SK-N-SH (cell line): ENCODE data around the gene ANO4. TPM values are rescaled to one million over a fixed set of nuclear protein-coding genes. Genes with fewer than 3 reads are reported as not detected.

Source experiments
- CTCF ChIA-PET: fragments of 300-600, 350-600 bp; formaldehyde crosslinking; extraction: SDS; loops from one replicate; lab custom pipeline; 2021; lab: Yijun Ruan, JAX
- POLR2A ChIA-PET: fragments of 350-600 bp; sonication (Branson Sonifier 250); formaldehyde crosslinking; extraction: SDS; loops from one replicate; lab custom pipeline; 2020; ENCODE audit warnings: antibody characterized with exemption, inconsistent platforms; lab: Yijun Ruan, JAX
- DNase-seq: peaks from one replicate; pipeline ENCODE4 v3.0.0; 2012
- H2AFZ ChIP-seq: fragments of 200-600 bp; sonication (generic); 2 replicates; pipeline ENCODE4 v1.8.1; 2016; ENCODE audit warnings: antibody characterized with exemption, mild to moderate bottlenecking, low read depth
- H3F3A ChIP-seq: fragments of 200-600 bp; sonication (generic); replicated peaks from 2 replicates; pipeline ENCODE3; 2016; ENCODE audit warnings: antibody characterized with exemption, mild to moderate bottlenecking; ENCODE audit not compliant: insufficient read depth
- H3K27ac ChIP-seq, 2 experiments: fragments of 200-500 bp in 1 of 2; fragments of 200-600 bp in 1 of 2; sonication (Bioruptor generic) in 1 of 2; sonication (generic), shearing (Covaris generic) in 1 of 2; 2 replicates each; pipeline versions ENCODE4 v1.5.1 to v1.6.1; 2014 to 2016; ENCODE audit warnings: low read depth in 2 of 2, inconsistent platforms in 1 of 2, low read length in 1 of 2, mild to moderate bottlenecking in 1 of 2, mixed read lengths in 1 of 2
- H3K27me3 ChIP-seq: fragments of 200-600 bp; sonication (generic), shearing (Covaris generic); 2 replicates; pipeline ENCODE4 v1.6.1; 2016; ENCODE audit warnings: mixed run types; ENCODE audit not compliant: insufficient read depth
- H3K36me3 ChIP-seq, 2 experiments: fragments of 200-500 bp in 1 of 2; fragments of 200-600 bp in 1 of 2; sonication (Bioruptor generic) in 1 of 2; sonication (generic) in 1 of 2; replicated peaks in 1 of 2; 2 replicates each; pipeline versions ENCODE3 to v1.5.1; 2014 to 2016; ENCODE audit warnings: low read length in 1 of 2, mild to moderate bottlenecking in 1 of 2; ENCODE audit not compliant: insufficient read depth in 2 of 2, control insufficient read depth in 1 of 2
- H3K4me1 ChIP-seq, 2 experiments: fragments of 200-500 bp in 1 of 2; fragments of 200-600 bp in 1 of 2; sonication (Bioruptor generic) in 1 of 2; sonication (generic), shearing (Covaris generic) in 1 of 2; 2 replicates each; pipeline versions ENCODE4 v1.5.1 to v1.6.1; 2014 to 2016; ENCODE audit warnings: low read depth in 1 of 2, low read length in 1 of 2, mixed run types in 1 of 2; ENCODE audit not compliant: insufficient read depth in 2 of 2, control insufficient read depth in 1 of 2
- H3K4me2 ChIP-seq: fragments of 200-600 bp; sonication (generic), shearing (Covaris generic); 2 replicates; pipeline ENCODE4 v1.6.1; 2017; ENCODE audit warnings: mixed run types
- H3K4me3 ChIP-seq, 2 experiments: fragments of 200-500 bp in 1 of 2; fragments of 200-600 bp in 1 of 2; sonication (Bioruptor generic) in 1 of 2; sonication (generic), shearing (Covaris generic) in 1 of 2; 2 replicates each; pipeline versions ENCODE4 v1.5.1 to v1.8.1; 2014 to 2016; ENCODE audit warnings: low read depth in 2 of 2, inconsistent platforms in 1 of 2, low read length in 1 of 2, mild to moderate bottlenecking in 1 of 2, mixed read lengths in 1 of 2, moderate library complexity in 1 of 2
- H3K79me2 ChIP-seq: fragments of 200-600 bp; sonication (generic); 2 replicates; pipeline ENCODE4 v1.8.1; 2017; ENCODE audit warnings: mild to moderate bottlenecking; ENCODE audit not compliant: insufficient read depth
- H3K9ac ChIP-seq: fragments of 200-600 bp; sonication (generic); 2 replicates; pipeline ENCODE4 v1.6.1; 2017; ENCODE audit warnings: mixed run types
- H3K9me2 ChIP-seq: fragments of 200-600 bp; sonication (generic); 2 replicates; pipeline ENCODE4 v1.6.1; 2017; ENCODE audit warnings: mixed run types
- H3K9me3 ChIP-seq: fragments of 200-600 bp; sonication (generic); 2 replicates; pipeline ENCODE4 v1.6.1; 2017; ENCODE audit warnings: mixed run types, mild to moderate bottlenecking, moderate library complexity
- H4K20me1 ChIP-seq: fragments of 200-600 bp; sonication (generic); 2 replicates; pipeline ENCODE4 v1.6.1; 2017; ENCODE audit warnings: mild to moderate bottlenecking, mixed run types; ENCODE audit not compliant: insufficient read depth
- CHD2 ChIP-seq: fragments of 150-350 bp; IDR thresholded peaks from 2 replicates; pipeline ENCODE4 v1.6.1; 2018; ENCODE audit warnings: low read length; ENCODE audit not compliant: partially characterized antibody
- CTCF ChIP-seq: fragments of 200-600 bp; sonication (generic); IDR thresholded peaks from 2 replicates; pipeline ENCODE4 v1.6.1; 2017; ENCODE audit warnings: antibody characterized with exemption, mild to moderate bottlenecking, moderate library complexity
- ELF1 ChIP-seq: IDR thresholded peaks from 2 replicates; pipeline ENCODE4 v1.4.0; 2012
- EP300 ChIP-seq, 2 experiments: IDR thresholded peaks; 2 replicates each; pipeline versions ENCODE4 v1.4.0 to v1.6.1; 2012; ENCODE audit warnings: borderline replicate concordance in 1 of 2, low read depth in 1 of 2, low read length in 1 of 2
- EZH2phosphoT487 ChIP-seq: fragments of 200-600 bp; sonication (generic); IDR thresholded peaks from 2 replicates; pipeline ENCODE4 v1.6.1; 2017; ENCODE audit warnings: low read depth, mixed run types, mild to moderate bottlenecking, antibody characterized with exemption, moderate library complexity, borderline replicate concordance
- FOSL2 ChIP-seq: IDR thresholded peaks from 2 replicates; pipeline ENCODE4 v1.4.0; 2012; ENCODE audit warnings: low read depth, mild to moderate bottlenecking, moderate library complexity, borderline replicate concordance
- FOXJ3 ChIP-seq: sonication (generic); formaldehyde crosslinking; IDR thresholded peaks from 2 replicates; pipeline ENCODE4 v1.5.1; 2020; ENCODE audit warnings: mild to moderate bottlenecking, missing genetic modification reagents
- FOXM1 ChIP-seq: IDR thresholded peaks from 2 replicates; pipeline ENCODE4 v1.4.0; 2012; ENCODE audit warnings: low read depth, mild to moderate bottlenecking
- GABPA ChIP-seq: IDR thresholded peaks from 2 replicates; pipeline ENCODE4 v1.4.0; 2012; ENCODE audit warnings: low read depth, mild to moderate bottlenecking
- GATA2 ChIP-seq: sonication (generic); formaldehyde crosslinking; IDR thresholded peaks from 2 replicates; pipeline ENCODE4 v1.5.0; 2020; ENCODE audit warnings: mild to moderate bottlenecking, missing genetic modification reagents
- MAX ChIP-seq: IDR thresholded peaks from 2 replicates; pipeline ENCODE4 v1.4.0; 2012; ENCODE audit warnings: low read depth
- MEF2A ChIP-seq: IDR thresholded peaks from 2 replicates; pipeline ENCODE4 v1.4.0; 2012; ENCODE audit warnings: low read depth, borderline replicate concordance
- MXI1 ChIP-seq: IDR thresholded peaks from 2 replicates; pipeline ENCODE4 v1.6.1; 2012; ENCODE audit warnings: mild to moderate bottlenecking, low read depth, low read length, improper control_type of control experiment
- NRF1 ChIP-seq: IDR thresholded peaks from 2 replicates; pipeline ENCODE4 v1.6.1; 2012; ENCODE audit warnings: low read depth, mild to moderate bottlenecking, low read length
- POLR2AphosphoS5 ChIP-seq: IDR thresholded peaks from 2 replicates; pipeline ENCODE4 v1.6.1; 2012; ENCODE audit warnings: low read depth, low read length
- RAD21 ChIP-seq: IDR thresholded peaks from 2 replicates; pipeline ENCODE4 v1.6.1; 2012; ENCODE audit warnings: mild to moderate bottlenecking, low read length
- RCOR1 ChIP-seq: fragments of 150-350 bp; IDR thresholded peaks from 2 replicates; pipeline ENCODE4 v1.6.1; 2017; ENCODE audit warnings: antibody characterized with exemption, low read length
- RXRA ChIP-seq: IDR thresholded peaks from 2 replicates; pipeline ENCODE4 v1.4.0; 2012; ENCODE audit warnings: low read depth, mild to moderate bottlenecking, borderline replicate concordance
- SIN3A ChIP-seq: IDR thresholded peaks from 2 replicates; pipeline ENCODE4 v1.6.1; 2012; ENCODE audit warnings: low read depth, mild to moderate bottlenecking, low read length, moderate library complexity, borderline replicate concordance
- SMC3 ChIP-seq: IDR thresholded peaks from 2 replicates; pipeline ENCODE4 v1.6.1; 2012; ENCODE audit warnings: low read depth, low read length, improper control_type of control experiment
- TAF1 ChIP-seq: IDR thresholded peaks from 2 replicates; pipeline ENCODE4 v1.6.1; 2012; ENCODE audit warnings: low read depth, mild to moderate bottlenecking, low read length, moderate library complexity, borderline replicate concordance
- TCF12 ChIP-seq: IDR thresholded peaks from 2 replicates; pipeline ENCODE4 v1.4.0; 2012
- USF2 ChIP-seq: fragments of 150-350 bp; IDR thresholded peaks from 2 replicates; pipeline ENCODE4 v1.6.1; 2017; ENCODE audit warnings: antibody characterized with exemption, low read length, low read depth, borderline replicate concordance
- YY1 ChIP-seq: IDR thresholded peaks from 2 replicates; pipeline ENCODE4 v1.4.0; 2012; ENCODE audit warnings: low read depth, mild to moderate bottlenecking
- polyA plus RNA-seq, 3 experiments: library from polyadenylated mRNA; depleted of rRNA; stranded (reverse); fragments of >200 nt; gene quantifications; 2 replicates each; pipeline ENCODE4 v1.2.3, GENCODE V29; 2012
- TF ChIP-seq, protein P1 (sequence below): fragments of 150-350 bp; IDR thresholded peaks from 2 replicates; pipeline ENCODE4 v1.6.1; 2016; ENCODE audit warnings: mild to moderate bottlenecking, low read depth, low read length
- TF ChIP-seq, protein P2 (sequence below): IDR thresholded peaks from 2 replicates; pipeline ENCODE4 v1.4.0; 2012; ENCODE audit warnings: low read depth, borderline replicate concordance
- TF ChIP-seq, protein P3 (sequence below): IDR thresholded peaks from 2 replicates; pipeline ENCODE4; 2012

The ANO4 gene
- polyA plus RNA-seq, 1 of the 3 experiments (the other 2 are of a cell fraction): 9.4 TPM

DNA sequence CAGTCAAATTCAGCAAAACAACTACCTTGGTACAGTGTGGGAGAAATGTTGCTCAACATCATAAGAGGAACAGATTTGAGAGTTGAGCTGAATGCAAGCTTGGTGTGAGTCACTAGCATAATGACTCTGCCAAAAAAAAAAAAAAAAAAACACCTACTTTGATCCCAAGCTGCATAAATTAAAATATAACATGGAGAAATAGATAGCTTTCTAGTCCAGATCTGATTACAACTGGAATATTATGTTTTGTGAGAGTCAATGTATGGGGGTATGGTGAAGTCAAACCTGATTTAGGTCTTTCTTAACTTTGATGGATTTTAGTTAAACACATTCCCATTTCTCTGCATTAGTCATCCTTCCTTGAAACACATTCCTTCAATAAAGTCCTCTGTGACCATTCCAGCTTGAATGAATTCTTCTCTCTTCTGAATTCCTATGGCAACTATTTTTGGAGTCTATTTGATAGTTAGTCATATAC lies 227.4 kb downstream of the ANO4 start:
- peak overlapping the region; percentile 37 for H3K4me2 ChIP-seq
- H3K4me1 ChIP-seq: peaks cover 0 to 31% of the 10 kb centered on the region in 2 experiments; a peak in 2 of 4 replicates
- CTCF ChIA-PET: no interaction called here
- H3K27ac ChIP-seq: peak overlapping the region in 1 of 2 experiments; percentile 94; a peak in 3 of 4 replicates
- H3K27me3 ChIP-seq: no peaks in the 10 kb centered on the region
- H3F3A ChIP-seq: peaks cover 33% of the 10 kb centered on the region
- POLR2A ChIA-PET: no interaction called here
- H3K79me2 ChIP-seq: no peaks in the 10 kb centered on the region
- no peak for DNase-seq
- peak overlapping the region; percentile 13; the same call in 1 of the 2 replicates for H3K9ac ChIP-seq
- H4K20me1 ChIP-seq: no peaks in the 10 kb centered on the region
- no peak overlapping the region for H3K4me3 ChIP-seq
- no peaks in the 10 kb centered on the region for H3K9me3 ChIP-seq
- peaks cover 0 to 8% of the 10 kb centered on the region in 2 experiments for H3K36me3 ChIP-seq
- no peaks in the 10 kb centered on the region for H3K9me2 ChIP-seq
- no peak overlapping the region for H2AFZ ChIP-seq
- TF ChIP-seq RCOR1 (no peak), FOXJ3 (CRISPR knock-in tag) (no peak), CTCF (no peak), TAF1 (no peak), EP300 (IDR thresholded peaks at IDR 0.05; ENCODE audit: borderline replicate concordance in 1 of 2, low read depth in 1 of 2, low read length in 1 of 2) (peak; percentile 21 to 91; a peak in 2 of 4 replicates), GABPA (no peak), NRF1 (no peak), MXI1 (no peak), RAD21 (no peak), CHD2 (no peak), SIN3A (no peak), USF2 (no peak), FOXM1 (peak; percentile 76), FOSL2 (peak; percentile 80), EZH2phosphoT487 (no peak), RXRA (peak; percentile 81), ELF1 (no peak), GATA2 (CRISPR knock-in tag) (no peak), MAX (peak; percentile 38; the same call in 1 of the 2 replicates), POLR2AphosphoS5 (peak; percentile 74; the same call in 1 of the 2 replicates), MEF2A (peak; percentile 93), YY1 (peak; percentile 37; the same call in 1 of the 2 replicates), SMC3 (no peak), TCF12 (peak; percentile 92)
- TF ChIP-seq, protein P1, sequence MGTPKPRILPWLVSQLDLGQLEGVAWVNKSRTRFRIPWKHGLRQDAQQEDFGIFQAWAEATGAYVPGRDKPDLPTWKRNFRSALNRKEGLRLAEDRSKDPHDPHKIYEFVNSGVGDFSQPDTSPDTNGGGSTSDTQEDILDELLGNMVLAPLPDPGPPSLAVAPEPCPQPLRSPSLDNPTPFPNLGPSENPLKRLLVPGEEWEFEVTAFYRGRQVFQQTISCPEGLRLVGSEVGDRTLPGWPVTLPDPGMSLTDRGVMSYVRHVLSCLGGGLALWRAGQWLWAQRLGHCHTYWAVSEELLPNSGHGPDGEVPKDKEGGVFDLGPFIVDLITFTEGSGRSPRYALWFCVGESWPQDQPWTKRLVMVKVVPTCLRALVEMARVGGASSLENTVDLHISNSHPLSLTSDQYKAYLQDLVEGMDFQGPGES: no peak
- TF ChIP-seq, protein P2, sequence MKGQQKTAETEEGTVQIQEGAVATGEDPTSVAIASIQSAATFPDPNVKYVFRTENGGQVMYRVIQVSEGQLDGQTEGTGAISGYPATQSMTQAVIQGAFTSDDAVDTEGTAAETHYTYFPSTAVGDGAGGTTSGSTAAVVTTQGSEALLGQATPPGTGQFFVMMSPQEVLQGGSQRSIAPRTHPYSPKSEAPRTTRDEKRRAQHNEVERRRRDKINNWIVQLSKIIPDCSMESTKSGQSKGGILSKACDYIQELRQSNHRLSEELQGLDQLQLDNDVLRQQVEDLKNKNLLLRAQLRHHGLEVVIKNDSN: no peak
- TF ChIP-seq, protein P3, sequence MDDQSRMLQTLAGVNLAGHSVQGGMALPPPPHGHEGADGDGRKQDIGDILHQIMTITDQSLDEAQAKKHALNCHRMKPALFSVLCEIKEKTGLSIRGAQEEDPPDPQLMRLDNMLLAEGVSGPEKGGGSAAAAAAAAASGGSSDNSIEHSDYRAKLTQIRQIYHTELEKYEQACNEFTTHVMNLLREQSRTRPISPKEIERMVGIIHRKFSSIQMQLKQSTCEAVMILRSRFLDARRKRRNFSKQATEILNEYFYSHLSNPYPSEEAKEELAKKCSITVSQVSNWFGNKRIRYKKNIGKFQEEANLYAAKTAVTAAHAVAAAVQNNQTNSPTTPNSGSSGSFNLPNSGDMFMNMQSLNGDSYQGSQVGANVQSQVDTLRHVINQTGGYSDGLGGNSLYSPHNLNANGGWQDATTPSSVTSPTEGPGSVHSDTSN: peak; percentile 96
